HPDE6-E6E7 (cell line): ENCODE measurements around the gene USP12.

Experiments used
- DNase-seq: peaks from one replicate; pipeline ENCODE4 v3.0.0; 2011; ENCODE audit warnings: missing footprints; ENCODE audit errors: extremely low spot score

The USP12 gene

GRCh38 chr13:27037171-27037570 lies 134.4 kb downstream of the USP12 start:
- DNase-seq, result no peak

GRCh38 chr13:27036236-27036981 lies 135.2 kb downstream of the USP12 start:
- no peak for DNase-seq

GRCh38 chr13:27035892-27036235 lies 135.7 kb downstream of the USP12 start:
- DNase-seq, result no peak

- DNase-seq, result no peak
Measured at GRCh38 chr13:27034678-27035111, 136.9 kb downstream of the USP12 start.

- no peak for DNase-seq
Measured at GRCh38 chr13:27028683-27029480, 142.7 kb downstream of the USP12 start.

- DNase-seq, result no peak
Measured at GRCh38 chr13:27027086-27027667, 144.4 kb downstream of the USP12 start.

GRCh38 chr13:27026396-27026795 lies 145.2 kb downstream of the USP12 start:
- DNase-seq, result no peak

- DNase-seq, result no peak
Measured at GRCh38 chr13:27024776-27025492, 146.7 kb downstream of the USP12 start.

GRCh38 chr13:27024074-27024461 lies 147.5 kb downstream of the USP12 start:
- DNase-seq, result no peak

- no peak for DNase-seq
Measured at GRCh38 chr13:27023385-27024073, 148.1 kb downstream of the USP12 start.

- DNase-seq, result no peak
Measured at GRCh38 chr13:27022571-27023311, 148.9 kb downstream of the USP12 start.

- DNase-seq, result no peak
Measured at GRCh38 chr13:27020415-27020814, 151.2 kb downstream of the USP12 start.

- no peak for DNase-seq
Measured at GRCh38 chr13:27018882-27019281, 152.7 kb downstream of the USP12 start.

GRCh38 chr13:27018344-27018861 lies 153.2 kb downstream of the USP12 start:
- DNase-seq, result no peak

GRCh38 chr13:27016875-27017274 lies 154.7 kb downstream of the USP12 start:
- no peak for DNase-seq
